HG03558 (cell line): ENCODE measurements around the gene TRPV6.

Experiments used
- ATAC-seq: cut with Tn5 transposase; IDR thresholded peaks from one replicate; pipeline ENCODE4 v1.9.1; 2021; ENCODE audit warnings: moderate number of reproducible peaks; ENCODE audit not compliant: unreplicated experiment; ENCODE audit errors: extremely low read depth

The TRPV6 gene

DNA sequence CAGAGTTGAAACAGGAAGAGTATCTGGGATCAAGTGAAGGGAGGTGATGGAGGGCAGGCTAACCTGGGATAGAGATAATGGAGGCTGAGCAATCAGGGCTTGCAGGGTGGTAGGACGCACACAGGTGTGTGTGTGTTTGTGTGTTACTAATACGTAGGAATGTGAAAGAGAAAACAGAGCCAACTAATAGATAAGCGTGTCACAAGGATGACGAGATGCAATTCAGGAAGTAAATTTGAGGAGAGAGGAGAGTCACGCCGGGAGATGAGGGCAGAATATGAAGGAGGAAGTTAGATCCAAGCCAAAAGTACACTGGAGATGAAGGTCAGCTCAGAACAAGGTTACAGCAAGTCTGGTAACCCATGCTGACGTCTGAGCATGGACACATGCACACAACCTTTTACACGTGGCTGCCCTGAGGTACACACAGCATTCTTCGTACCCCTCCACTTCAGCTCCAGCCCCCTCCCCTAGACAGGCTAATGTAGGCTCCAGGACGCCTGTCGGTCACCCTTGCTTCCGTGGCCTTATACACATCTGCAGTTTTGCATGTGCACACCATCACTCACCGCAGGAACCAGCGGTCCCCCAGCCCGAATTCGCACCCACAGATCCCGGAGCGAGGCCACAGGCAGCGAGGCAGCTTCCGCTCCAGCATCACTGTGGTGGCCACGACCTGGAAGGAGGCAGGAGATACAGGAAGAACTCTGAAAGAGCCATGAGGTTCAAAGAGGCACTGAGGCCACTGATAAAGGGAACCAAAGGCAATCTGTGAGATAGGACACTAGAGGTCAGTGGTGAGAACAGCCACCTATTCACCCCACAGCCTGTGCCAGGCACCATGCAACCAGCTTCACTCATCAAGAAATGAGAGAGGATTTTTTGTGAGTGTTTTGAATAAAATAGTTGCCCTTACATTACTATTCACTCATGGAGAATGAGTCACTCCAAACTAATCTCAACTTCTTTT is 23.7 kb upstream of the TRPV6 start:
- ATAC-seq, result no peak

DNA sequence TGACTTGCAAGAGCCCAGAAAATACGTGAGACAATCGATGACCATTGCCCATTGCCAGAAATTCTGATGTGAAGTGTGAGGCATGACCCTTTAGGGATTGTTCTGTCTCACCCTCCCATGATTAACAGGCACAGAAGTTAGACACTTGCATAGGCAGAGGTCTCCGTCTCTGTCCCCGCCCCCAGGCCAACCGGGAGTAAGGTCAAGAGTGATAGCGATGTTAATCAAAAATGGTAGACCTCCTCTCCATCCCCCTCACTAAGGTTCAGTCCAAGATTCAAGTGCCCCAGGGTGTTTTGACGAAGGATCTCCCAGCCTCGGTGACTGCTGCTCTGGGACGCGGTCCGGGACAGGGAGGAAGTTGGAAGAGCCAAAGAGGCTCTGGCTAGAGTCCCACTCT is 22.7 kb upstream of the TRPV6 start:
- no peak for ATAC-seq

DNA sequence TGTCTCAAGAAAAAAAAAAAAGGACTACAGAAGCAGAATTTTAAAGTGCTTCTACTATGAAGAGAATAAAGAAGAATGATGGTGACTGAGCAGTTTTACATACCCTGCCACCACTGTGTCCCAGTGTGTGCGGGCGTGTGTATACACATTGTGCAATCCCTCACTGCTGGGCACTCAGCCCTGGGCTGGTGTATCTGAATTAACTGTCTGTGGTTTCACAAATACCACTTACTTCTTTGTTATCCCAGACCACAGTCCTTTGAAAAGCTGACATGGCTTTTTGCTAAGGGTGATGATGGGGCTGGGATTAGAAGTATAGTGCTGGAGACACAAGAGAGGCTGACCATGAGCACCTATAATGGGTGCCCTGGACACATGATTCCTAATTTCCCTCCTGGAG is 21.1 kb upstream of the TRPV6 start:
- ATAC-seq, result no peak

DNA sequence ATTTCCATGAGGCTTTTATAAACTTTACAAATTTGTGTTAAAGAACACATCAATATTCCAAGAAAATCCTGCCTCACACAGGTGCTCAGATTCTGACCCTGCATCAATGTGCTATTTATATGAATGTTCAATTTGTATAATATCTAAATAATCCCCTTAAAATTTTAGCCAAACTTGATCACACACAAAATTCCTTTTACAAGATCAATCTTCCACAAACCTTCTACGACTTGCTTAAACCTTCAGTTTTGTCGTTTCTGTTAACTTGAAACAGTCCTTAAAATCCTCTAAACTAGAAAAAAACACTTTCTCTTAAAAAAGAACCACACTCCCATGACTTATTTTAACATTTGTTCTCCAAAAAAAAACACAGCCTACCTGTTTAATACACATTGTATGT is 20.2 kb upstream of the TRPV6 start:
- no peak for ATAC-seq

DNA sequence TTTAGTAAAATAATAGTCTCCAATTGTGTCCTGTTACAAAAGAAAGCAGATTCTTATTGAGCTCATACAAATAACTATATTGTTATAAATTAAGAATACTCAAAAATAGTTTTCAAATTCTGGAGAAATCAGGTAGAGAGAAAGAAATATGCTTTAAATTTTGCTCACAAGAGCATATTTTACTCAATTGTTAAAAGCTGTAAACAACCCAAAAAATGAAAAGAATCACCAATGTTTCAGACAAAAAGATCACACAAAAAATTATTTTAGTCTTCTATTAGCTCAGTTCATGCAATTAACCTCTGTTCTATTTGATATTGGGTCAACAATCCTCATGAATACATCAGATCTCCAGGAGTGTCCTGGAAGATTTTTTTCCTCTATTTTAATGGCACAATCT is 18.6 kb upstream of the TRPV6 start:
- ATAC-seq, result no peak

DNA sequence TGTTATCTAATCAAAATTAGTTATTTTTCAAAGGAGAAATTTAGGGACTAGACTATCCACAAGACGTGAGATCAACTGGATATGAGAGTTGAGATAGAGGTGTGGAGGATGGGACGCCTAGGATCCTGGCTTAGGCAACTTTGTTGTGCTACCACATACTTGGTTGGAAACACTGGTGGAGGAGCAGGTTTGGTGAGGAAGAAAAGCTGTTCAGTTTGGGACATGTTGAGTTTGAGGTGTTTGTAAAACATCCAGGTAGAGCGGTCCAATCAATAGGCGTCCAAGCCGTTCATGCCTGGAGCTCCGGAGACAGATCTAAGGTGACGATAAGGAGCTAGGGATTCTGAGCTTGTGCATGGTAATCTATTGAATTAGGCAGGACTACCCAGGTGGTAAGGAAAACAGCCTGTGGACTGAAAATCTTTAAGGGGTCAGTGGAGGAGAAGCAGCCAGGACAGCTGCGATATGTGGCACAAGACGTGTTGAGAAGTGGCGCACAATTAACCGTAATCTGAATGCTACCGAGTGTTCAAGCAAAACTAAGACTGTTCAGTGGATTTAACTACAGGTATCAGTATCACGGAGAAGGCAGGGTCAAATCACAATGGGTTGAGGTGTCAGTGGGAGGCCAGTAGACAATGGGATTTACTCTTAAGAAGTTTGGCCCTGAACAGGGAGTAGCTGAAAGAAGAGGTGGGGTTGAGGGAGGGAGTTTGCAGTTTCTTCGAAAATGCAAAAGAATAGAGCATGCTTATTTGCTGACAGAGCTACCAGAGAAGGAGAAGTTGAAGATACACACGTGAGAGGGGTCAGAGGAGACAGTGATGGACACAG is 16.1 kb upstream of the TRPV6 start:
- no peak for ATAC-seq

DNA sequence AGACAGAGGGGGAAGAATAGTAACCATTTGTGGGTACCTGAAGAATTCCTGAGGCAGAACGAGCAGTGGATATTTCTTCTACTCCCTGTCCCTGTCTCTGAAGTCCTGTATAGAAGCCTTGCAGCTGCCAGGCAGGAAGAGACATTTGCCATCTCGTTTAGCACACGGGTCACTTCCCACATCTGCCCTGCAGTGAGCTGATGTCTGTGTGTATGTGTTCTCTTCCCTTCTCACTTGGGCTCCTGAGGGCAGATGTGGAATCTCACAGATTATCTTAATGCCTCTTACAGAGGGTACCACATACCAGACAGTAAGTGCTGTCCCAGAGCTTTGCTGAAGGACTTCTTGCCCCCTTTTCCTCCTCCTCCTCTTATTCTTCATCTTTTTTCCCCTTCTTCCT is 14.1 kb upstream of the TRPV6 start:
- no peak for ATAC-seq

DNA sequence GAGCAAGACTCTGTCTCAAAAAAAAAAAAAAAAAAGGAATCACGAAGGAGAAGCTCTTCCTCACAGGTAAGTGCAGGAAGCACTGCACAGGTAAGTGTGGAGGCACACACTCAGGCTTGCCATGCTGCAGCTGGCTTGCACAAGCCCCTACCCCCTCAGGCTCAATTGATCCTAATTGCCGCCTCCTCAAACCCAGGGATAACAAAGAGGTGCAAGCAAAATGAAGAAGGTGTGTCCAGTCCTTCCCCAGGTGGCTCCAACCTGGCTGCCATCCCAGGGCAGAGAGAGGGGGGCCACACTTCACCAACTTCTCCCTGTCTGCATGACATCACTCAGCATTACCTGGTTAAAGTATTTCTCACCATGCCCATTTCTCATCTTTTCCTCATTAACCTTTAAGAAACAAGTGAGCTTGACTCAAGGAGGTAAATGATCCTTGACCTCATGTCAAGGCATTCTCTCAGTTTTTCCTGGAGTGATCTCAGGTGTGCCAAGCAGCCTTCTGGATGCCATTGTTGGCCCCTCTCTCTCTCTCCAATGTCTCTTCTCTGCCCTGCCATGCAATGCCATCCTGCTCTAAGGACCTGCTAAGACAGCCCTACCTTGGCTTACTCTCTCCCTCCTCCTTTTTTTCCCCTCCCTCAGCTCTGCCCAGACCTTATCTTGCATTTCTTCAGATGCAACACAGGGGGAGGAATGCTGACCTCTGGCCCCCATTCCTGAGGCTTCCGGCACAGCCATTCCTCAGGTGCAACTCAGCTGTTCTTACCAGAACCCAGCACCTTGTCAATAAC is 13.0 kb upstream of the TRPV6 start:
- no peak for ATAC-seq

DNA sequence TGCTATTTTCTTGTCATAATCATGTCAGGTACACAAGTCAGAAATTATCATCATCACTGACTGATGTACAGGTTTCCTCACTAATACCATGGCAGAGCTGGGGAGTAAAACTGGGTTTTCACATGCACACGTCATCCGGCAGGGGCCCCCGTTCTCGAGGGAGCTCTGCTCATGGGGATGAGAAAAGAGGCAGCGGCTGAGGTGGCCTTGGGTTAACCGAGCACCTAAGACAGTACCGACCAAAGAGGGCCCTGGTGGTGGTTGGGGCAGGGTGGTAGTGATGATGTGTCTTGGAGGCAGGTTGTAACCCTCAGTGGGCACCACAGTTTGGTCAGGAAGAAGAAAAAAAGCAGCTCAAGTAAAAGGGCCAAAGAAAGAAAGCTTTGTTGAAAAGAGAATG is 12.1 kb upstream of the TRPV6 start:
- ATAC-seq, result no peak

DNA sequence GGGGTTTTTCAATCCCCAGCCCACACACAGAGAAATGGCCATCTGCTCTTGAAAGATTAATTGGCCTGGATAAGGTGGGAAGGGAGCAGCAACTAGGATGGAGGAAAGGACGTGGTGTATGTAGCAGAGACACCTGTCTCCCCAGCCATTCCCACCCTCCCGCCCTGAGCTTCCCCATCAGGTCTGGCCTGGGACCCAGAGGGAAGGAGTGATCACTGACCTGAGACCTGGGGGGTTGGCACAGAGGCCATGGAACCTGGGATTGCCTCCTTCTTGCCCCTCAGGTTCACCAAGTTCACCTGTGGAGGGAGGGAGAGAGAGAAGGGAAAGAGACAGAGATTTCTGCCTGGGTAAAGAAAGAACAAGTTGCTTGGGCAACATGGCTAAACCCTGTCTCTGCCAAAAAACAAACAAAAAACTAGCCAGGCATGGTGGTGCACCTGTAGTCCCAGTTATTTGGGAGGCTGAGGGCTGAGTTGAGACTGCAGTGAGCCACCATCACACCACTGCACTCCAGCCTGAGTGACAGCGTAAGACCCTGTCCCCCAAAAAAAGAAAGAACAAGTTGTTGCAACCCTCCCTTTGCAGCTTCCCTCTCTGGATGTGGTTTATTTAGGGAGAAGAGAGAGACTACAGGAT is 11.3 kb upstream of the TRPV6 start:
- ATAC-seq, result no peak

DNA sequence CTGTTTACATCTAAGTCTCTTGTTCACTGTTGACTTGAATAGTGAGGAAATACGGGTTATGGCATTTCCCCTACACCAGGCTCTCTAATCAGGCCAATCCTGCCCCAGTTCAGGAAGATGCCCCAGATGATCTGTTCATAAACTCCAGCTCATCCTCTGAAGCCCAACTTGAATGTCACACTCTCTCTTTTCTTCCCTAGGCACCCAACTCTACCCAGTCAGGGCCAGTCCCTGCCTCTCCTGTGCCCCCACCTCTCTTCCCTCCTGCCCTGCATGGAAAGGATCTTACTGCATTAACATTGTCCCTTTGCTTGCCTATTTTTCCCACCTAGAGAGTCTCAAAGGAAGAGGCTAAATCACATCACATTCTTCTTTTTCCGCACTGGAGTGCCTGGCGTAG is 10.6 kb upstream of the TRPV6 start:
- no peak for ATAC-seq

DNA sequence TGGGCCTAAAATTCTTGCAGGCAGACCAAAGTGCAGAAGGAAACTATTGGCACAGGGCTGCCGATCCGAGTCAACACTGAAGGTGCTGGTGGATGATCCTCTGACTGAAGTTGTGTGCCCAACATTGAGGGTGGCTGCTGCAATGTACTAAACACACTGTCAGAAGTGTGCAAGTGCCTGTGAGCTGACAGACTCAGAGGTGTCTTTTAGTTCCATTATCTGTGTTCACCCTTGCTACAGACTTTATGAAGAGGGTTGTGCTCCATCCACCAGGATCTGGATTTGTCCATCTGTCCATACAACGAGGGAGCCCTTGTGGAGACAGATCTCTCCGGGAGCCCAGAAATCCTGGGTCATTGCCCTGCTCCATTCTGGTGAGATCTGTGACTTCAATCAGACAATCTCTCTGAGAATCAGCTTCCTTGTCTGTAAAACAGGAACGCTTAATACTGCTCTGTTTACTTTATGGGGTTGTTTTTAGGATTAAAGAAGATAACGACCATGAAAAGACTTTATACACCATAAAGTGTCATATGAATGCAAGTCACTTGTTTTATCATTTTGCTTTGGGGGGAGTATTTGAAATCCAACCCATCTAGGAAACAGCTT is 9.5 kb upstream of the TRPV6 start:
- ATAC-seq, result no peak

DNA sequence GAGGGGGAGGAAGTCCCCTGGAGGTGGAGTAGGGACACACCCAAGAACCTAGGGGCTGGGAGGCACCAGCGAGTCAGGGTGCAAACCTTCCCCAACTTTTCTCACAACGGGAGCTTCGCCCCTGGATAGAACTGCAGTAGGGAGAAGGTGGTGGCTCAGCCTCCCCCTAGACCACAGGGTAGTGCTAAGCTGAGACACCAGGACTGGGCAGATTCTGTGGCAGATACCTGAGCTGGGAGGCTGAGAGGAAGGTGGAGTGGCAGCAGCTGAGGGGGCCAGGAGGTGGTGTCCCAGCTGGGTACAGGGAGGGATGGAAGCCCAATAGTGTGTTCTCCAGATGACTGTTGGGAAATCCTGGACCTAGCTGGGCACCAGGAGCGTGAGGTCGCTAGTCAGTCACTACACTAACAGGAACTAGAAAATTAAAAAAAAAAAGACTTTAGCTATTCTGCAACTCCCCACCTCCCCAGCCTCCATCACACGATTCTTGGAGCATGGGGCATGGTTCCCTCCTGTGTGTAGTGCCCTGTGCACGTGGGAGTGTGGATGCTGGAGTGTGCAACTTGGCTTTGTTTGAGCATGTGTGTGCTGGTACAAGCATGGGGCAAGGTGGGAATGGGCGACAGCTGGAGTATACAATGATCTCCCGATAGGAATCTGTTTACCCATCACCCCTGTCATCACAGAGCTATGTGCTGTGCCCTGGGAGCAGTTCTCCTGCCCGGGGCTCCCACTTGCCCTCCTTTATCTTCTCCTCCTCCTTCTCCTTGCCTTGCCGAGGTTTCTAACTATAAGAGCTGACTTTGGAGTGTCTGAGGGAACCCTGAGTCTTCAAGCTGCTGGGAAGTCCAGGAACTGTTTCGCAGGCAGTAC is 8.8 kb upstream of the TRPV6 start:
- ATAC-seq, result no peak

DNA sequence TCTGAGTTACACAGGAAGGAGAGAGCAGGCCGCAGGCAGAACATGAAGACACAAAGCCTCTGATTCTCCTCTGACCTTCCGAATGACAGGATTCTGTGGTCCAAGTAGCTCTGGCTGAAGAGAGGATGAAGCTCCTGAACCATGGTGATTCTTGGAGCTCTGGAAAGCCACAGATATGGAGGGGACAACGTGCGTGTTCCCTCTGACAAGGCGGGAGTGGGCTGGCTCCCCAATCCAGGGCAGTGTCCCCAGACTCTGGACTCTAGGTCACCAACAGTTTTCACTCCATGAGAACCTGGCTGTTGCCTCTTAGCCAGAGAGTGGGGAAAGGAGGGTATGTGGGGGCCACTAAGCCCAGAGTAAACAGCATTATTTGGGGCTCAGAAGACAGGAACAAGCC is 7.4 kb upstream of the TRPV6 start:
- ATAC-seq, result no peak

DNA sequence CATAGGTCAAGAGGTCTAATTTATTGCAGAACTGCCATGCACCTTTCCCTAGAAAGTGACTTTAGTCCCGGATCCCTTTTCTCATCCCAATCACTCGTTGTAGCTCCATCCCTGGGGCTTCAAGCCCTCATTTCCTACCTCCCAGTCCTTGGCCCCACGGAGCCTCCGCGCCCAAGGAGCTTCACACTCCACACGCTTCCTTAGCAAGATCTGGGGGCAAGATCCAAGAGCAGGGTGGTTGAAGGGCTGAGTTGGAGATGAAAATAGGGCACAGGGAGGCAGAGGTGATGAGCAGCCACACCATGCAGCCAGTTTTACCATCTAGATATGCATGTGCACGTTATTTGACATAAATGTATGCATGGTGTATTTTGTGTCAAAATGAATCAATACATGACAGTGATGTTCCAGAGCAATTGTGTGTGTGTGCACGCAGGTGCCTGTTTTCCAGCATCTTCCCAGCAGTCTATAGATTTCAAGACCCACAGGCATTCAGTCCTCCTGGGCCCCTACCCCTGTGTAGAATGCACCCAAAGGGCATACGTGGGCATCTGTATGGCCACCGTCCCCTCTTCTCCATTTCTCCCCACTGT is 6.0 kb upstream of the TRPV6 start:
- ATAC-seq, result no peak

DNA sequence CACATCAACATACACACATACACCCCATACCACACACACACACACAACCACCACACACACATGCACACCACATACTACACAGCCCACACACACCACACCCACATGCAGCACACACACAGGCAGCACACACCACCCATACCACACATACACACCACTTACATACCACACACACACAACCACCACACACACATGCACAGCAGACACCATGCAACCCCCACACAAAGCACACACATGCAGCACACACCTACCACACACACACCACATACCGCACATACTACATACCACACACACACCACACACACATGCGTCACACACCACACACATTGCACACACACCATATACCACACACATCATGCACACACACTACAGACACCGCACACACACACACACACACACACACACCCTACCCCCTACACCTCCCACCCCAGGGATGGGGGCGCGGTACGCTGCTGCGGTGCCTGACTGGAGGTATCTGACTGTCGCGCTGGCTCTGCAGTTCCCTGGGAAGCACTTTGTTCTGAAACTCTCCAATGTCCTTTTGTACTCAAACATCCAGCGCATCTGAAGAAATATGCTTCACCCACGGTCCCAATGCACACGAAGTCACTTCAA is 5.4 kb upstream of the TRPV6 start:
- ATAC-seq, result no peak

DNA sequence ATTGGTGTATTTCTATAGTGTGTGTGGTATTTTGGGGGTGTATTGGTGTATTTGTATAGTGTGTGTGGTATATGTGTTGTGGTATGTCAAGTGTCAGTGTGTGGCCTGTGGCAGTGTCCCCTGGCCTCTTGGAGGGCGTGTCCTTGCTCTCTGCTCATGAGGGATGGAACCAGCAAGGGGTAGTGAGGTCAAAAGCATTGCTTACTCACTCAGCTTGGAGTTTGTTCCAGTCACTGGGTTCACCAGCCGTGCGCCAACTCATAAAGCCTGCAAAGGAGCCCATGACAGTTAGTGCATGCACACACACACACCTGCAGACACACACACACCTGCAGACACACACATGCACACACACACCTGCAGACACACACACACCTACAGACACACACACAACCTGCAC is 4.3 kb upstream of the TRPV6 start:
- ATAC-seq, result no peak
